Thymus (tissue), 11 donors: ENCODE data around the gene PKN3. TPM values are rescaled to one million over a fixed set of nuclear protein-coding genes. Genes with fewer than 3 reads are reported as not detected.

Experiments
- DNase-seq, 9 donors: peaks; one replicate each; pipeline ENCODE4 v3.0.0-alpha.2; 2013; ENCODE audit warnings: low spot score in 9 of 9, low read depth in 6 of 9, missing footprints in 1 of 9
- H3K27ac ChIP-seq, 2 donors: one replicate each; pipeline ENCODE4 v1.5.1; 2013; ENCODE audit warnings: control low read depth in 1 of 2, low read depth in 1 of 2, low read length in 1 of 2, mild to moderate bottlenecking in 1 of 2, moderate library complexity in 1 of 2
- H3K27me3 ChIP-seq, 2 donors: one replicate each; pipeline ENCODE4 v1.5.1; 2013; ENCODE audit warnings: low read length in 1 of 2; ENCODE audit not compliant: control insufficient read depth in 2 of 2, insufficient read depth in 1 of 2
- H3K36me3 ChIP-seq, 2 donors: one replicate each; pipeline ENCODE4 v1.5.1; 2013; ENCODE audit warnings: low read length in 1 of 2, mild to moderate bottlenecking in 1 of 2, moderate library complexity in 1 of 2; ENCODE audit not compliant: control insufficient read depth in 2 of 2, insufficient read depth in 2 of 2
- H3K4me1 ChIP-seq, 2 donors: one replicate each; pipeline ENCODE4 v1.5.1; 2013; ENCODE audit warnings: low read length in 2 of 2; ENCODE audit not compliant: control insufficient read depth in 2 of 2, insufficient read depth in 2 of 2
- H3K4me3 ChIP-seq, 2 donors: one replicate each; pipeline ENCODE4 v1.5.1; 2013; ENCODE audit warnings: low read length in 2 of 2, control low read depth in 1 of 2, mild to moderate bottlenecking in 1 of 2
- H3K9me3 ChIP-seq, 2 donors: one replicate each; pipeline ENCODE4 v1.5.1; 2013; ENCODE audit warnings: low read length in 1 of 2, mild to moderate bottlenecking in 1 of 2; ENCODE audit not compliant: control insufficient read depth in 2 of 2, insufficient read depth in 1 of 2
- WGBS: extraction: QIAGEN DNeasy Blood & Tissue Kit; methylation state at CpG from one replicate; pipeline ENCODE4 v1.1.7; 2013; 5-methylcytosine and 5-hydroxymethylcytosine counted together
- polyA plus RNA-seq: library from polyadenylated mRNA; stranded (reverse); fragments of 200-250 nt; gene quantifications from one replicate; pipeline ENCODE4 v1.2.3, GENCODE V29; 2013
- total RNA-seq: library from RNA; stranded (reverse); fragments of 120-200 nt; gene quantifications from one replicate; pipeline ENCODE4 v1.2.4, GENCODE V29; 2013
- donor health status: healthy.

PKN3 gene
- total and polyA plus RNA-seq, 2 donors, result 3.8 to 10.4 TPM

DNA sequence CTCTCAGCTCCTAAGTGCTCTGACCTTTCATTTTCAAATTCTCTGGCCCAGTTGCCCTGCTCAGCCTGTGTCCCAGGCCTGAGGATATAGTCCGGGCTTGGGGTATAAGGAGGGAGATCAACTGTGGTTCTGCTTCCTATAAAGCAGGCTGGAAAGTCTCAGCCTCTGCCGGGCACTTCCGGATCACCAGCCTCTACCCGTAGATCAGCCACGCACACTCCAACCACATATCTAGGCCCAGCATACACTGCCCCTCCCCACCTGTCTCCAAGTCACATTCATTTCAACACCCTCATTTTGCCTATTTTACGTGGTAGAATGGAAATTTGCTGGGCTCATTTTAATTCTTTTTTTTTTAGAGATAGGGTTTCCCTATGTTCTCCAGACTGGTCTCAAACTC is 66.3 kb downstream of the PKN3 start:
- peaks cover 11 to 20% of the 10 kb centered on the region in 2 donors for H3K4me1 ChIP-seq
- WGBS, result 99% methylated on average over 6 of the region's 6 CpGs

More for the DNA sequence above, 66.3 kb downstream of the PKN3 start:
- Histone ChIP-seq H3K9me3 (no peaks in the 10 kb centered on the region), H3K27me3 (no peaks in the 10 kb centered on the region), H3K4me3 (no peak overlapping the region), H3K27ac (no peak overlapping the region), H3K36me3 (peaks cover 14 to 18% of the 10 kb centered on the region in 2 donors)
- no peak for DNase-seq

Other genes with a start within 250 kb of the PKN3 start
- 34.4 TPM for gene ODF2, start 246.5 kb upstream of the PKN3 start, total RNA-seq
- 22.7 TPM for gene ODF2, start 246.5 kb upstream of the PKN3 start, polyA plus RNA-seq
- 36.8 TPM for gene GLE1, start 197.8 kb upstream of the PKN3 start, total RNA-seq
- 23.7 TPM for gene GLE1, start 197.8 kb upstream of the PKN3 start, polyA plus RNA-seq
- gene SPTAN1, start 149.9 kb upstream of the PKN3 start, total RNA-seq, result 109 TPM
- 136 TPM for gene SPTAN1, start 149.9 kb upstream of the PKN3 start, polyA plus RNA-seq
- 56.1 TPM for gene DYNC2I2, start 45.7 kb upstream of the PKN3 start, total RNA-seq
- 37.5 TPM for gene DYNC2I2, start 45.7 kb upstream of the PKN3 start, polyA plus RNA-seq
- gene SET, start 13.3 kb upstream of the PKN3 start, total RNA-seq, result 654 TPM
- 177 TPM for gene SET, start 13.3 kb upstream of the PKN3 start, polyA plus RNA-seq
- 20.7 TPM for gene ZDHHC12, start 21.6 kb downstream of the PKN3 start, total RNA-seq
- gene ZDHHC12, start 21.6 kb downstream of the PKN3 start, polyA plus RNA-seq, result 46.4 TPM
- gene ZER1, start 69.4 kb downstream of the PKN3 start, total RNA-seq, result 11.3 TPM
- 23.0 TPM for gene ZER1, start 69.4 kb downstream of the PKN3 start, polyA plus RNA-seq
- gene TBC1D13, start 84.8 kb downstream of the PKN3 start, total RNA-seq, result 5.0 TPM
- 19.4 TPM for gene TBC1D13, start 84.8 kb downstream of the PKN3 start, polyA plus RNA-seq
- 21.5 TPM for gene ENDOG, start 116.0 kb downstream of the PKN3 start, total RNA-seq
- gene ENDOG, start 116.0 kb downstream of the PKN3 start, polyA plus RNA-seq, result 11.0 TPM
- gene SPOUT1, start 127.3 kb downstream of the PKN3 start, total RNA-seq, result 24.3 TPM
- gene SPOUT1, start 127.3 kb downstream of the PKN3 start, polyA plus RNA-seq, result 48.5 TPM
- gene KYAT1, start 179.4 kb downstream of the PKN3 start, total RNA-seq, result 16.1 TPM
- 9.9 TPM for gene KYAT1, start 179.4 kb downstream of the PKN3 start, polyA plus RNA-seq
- gene LRRC8A, start 179.6 kb downstream of the PKN3 start, total RNA-seq, result 9.5 TPM
- gene LRRC8A, start 179.6 kb downstream of the PKN3 start, polyA plus RNA-seq, result 10.3 TPM
- gene PHYHD1, start 218.5 kb downstream of the PKN3 start, total RNA-seq, result 9.7 TPM
- 25.6 TPM for gene PHYHD1, start 218.5 kb downstream of the PKN3 start, polyA plus RNA-seq
- gene DOLK, start 245.1 kb downstream of the PKN3 start, total RNA-seq, result 7.6 TPM
- gene DOLK, start 245.1 kb downstream of the PKN3 start, polyA plus RNA-seq, result 8.0 TPM
- gene NUP188, start 245.2 kb downstream of the PKN3 start, total RNA-seq, result 22.0 TPM
- 19.2 TPM for gene NUP188, start 245.2 kb downstream of the PKN3 start, polyA plus RNA-seq